GM23248 (cell line): ENCODE measurements around the gene PADI1.

Source experiments
- EZH2 ChIP-seq: fragments of 200-600 bp; sonication (generic); IDR thresholded peaks from 2 replicates; pipeline ENCODE4 v1.6.1; 2018; ENCODE audit warnings: antibody characterized with exemption, mild to moderate bottlenecking; ENCODE audit not compliant: insufficient read depth, poor library complexity, severe bottlenecking
- EZH2phosphoT487 ChIP-seq: fragments of 200-600 bp; sonication (generic); IDR thresholded peaks from 2 replicates; pipeline ENCODE4 v1.6.1; 2018; ENCODE audit warnings: antibody characterized with exemption, moderate library complexity, mild to moderate bottlenecking, low read depth; ENCODE audit not compliant: insufficient read depth

DNA sequence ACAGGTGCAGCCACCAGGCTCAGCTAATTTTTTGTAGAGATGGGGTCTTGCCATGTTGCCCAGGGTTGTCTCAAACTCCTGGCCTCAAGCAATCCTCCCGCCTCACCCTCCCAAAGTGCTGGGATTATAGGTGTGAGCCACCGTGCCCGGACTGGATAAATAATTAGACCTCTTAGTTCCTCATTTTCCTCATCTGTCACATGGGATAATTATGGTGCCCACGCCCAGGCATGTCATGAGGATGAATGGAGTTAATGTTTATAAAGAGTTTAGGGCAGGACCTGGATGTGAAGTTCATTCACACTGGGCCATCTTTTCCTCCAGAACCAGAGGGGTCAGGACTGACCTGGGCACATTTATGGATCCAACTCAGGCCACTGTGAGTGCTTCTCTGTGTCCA lies 67.7 kb downstream of the PADI1 start:
- TF ChIP-seq EZH2 = no peak
- no peak for TF ChIP-seq EZH2phosphoT487
